GM12801 (cell line): ENCODE data around the gene SLC22A14.

Experiments used
- TF ChIP-seq, protein P1 (sequence below): IDR thresholded peaks from one replicate; pipeline ENCODE4 v1.5.1; 2011; ENCODE audit warnings: control low read depth; ENCODE audit not compliant: insufficient read length; ENCODE audit errors: extremely low read depth

The SLC22A14 gene

DNA sequence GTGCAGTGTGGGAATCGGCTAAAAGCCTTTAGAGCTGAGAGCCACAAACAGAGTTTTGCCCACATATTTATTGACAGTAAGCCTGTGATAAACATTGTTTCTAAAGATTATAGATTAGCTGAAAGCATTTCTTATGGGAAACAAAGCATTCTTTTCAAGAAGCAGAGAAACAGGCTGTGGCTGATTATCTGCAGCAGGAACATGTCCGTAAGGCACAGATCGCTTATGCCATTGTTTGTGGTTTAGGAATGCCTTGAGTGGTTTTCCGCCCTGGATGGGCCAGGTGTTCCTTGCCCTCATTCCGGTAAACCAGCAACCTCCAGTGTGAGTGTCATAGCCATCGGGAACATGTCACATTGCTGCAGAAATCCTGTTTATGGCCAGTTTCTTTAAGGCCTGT, 76.9 kb downstream of the SLC22A14 start:
- TF ChIP-seq, protein P1, sequence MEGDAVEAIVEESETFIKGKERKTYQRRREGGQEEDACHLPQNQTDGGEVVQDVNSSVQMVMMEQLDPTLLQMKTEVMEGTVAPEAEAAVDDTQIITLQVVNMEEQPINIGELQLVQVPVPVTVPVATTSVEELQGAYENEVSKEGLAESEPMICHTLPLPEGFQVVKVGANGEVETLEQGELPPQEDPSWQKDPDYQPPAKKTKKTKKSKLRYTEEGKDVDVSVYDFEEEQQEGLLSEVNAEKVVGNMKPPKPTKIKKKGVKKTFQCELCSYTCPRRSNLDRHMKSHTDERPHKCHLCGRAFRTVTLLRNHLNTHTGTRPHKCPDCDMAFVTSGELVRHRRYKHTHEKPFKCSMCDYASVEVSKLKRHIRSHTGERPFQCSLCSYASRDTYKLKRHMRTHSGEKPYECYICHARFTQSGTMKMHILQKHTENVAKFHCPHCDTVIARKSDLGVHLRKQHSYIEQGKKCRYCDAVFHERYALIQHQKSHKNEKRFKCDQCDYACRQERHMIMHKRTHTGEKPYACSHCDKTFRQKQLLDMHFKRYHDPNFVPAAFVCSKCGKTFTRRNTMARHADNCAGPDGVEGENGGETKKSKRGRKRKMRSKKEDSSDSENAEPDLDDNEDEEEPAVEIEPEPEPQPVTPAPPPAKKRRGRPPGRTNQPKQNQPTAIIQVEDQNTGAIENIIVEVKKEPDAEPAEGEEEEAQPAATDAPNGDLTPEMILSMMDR: no peak

DNA sequence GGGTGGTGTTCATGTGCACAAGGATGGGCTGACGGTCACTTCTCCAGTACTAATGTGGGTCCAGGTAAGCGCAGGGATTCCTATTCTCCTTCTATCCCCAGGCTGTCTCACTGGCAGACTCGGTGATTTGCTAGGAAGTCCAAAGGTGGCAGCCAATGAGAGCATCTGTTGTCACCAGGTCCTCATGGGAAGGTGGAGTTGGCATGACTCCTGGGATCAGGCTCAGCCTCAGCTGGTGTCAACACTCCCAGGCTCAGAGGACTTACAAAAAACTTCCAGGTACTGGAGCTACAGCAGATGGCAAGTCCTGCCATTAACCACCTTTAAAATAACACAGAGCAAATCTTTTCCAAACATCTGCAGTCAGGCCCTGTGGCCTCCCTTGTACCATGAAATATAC, 78.3 kb downstream of the SLC22A14 start:
- TF ChIP-seq, protein P1: no peak

DNA sequence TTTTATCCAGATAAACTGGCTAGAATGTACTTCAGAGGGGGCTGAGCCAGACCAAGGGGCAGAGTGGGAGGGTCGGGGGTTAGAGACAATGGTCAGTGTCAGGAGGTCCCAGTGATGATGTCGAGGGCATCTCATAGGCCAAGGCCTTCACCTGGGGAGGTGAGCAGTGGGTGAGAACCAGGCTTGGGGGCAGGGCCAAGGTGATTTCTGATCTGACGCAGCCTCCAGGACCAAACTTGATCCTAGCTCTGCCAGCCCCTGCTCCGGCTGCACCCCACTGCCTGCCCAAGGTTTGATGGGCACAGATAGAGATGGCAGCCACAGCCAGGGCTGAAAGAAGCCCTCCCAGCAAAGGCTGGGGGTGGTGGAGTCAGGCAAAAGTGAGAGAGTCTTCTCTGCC, 79.4 kb downstream of the SLC22A14 start:
- TF ChIP-seq, protein P1: no peak

DNA sequence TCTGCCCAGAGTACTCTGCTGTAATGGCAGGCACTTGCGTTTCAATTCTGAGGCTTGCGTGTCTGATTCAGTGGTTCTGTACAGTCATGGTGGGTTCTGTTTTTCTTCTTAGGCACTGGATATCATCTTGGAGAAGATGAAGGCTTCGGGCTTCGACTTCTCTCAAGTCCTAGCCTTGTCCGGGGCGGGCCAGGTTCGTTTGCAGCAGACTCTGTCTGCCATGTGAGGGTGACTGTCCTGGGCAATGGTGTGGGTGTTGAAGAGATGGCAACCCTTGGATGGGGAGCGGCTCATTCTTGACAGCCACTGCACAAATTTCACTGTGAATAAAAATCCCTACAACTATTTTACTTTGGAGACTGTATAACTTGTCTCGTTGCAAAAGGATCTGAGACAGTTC, 80.7 kb downstream of the SLC22A14 start:
- TF ChIP-seq, protein P1: no peak

DNA sequence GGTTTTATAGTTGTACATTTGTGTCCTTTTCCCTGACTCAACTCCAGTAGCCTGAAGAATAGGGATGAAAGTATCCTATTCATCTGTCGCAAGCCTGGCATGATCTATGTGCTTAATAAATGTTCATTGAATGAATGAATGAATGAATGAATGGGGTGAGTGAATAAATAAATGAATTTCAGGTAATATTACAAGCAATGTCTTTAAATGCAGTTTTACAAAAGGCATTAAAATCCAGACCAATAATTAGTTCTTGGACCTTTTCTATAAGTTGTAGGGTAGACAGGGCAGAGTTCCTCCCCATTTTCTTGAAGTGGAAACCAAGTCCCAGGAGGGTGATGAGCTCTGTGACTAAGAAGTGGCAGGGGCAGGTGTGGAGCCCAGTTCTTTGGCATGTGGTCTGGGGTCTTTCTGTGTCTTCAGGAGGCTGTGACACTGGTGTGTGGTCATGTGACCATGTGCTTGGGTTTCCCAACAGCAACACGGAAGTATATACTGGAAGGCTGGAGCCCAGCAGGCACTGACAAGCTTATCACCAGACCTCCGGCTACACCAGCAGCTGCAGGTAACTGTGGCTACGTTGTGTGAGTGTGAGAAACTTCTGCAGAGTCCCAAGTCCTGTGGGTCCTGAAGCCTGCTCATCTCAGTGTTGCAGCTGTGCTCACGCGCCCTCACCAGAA, 82.8 kb downstream of the SLC22A14 start:
- TF ChIP-seq, protein P1: no peak

DNA sequence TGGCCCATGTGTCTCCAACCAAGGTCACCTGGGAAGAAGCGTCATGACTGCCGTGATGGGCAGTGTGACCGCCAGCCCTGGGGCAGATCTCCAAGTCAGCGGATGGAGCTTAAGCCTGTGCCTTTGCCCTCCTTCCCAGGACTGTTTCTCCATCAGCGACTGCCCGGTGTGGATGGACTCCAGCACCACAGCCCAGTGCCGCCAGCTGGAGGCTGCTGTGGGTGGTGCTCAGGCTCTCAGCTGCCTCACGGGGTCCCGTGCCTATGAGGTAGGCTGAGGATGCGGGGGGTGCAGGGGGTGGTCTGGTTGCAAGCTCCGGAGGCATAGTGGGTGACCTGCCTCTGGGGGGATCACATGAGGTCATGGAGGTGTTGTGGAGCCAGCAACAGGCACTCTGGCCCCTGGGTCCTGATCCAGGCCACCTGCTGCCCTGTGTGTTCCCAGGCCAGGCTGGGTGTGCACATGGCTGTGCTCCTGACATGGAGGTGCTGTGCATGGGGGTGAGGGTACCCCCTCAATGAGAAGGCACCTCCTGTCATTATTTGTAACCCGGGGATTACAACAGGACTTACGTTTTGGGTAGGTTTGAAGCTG, 83.5 kb downstream of the SLC22A14 start:
- TF ChIP-seq, protein P1: no peak

DNA sequence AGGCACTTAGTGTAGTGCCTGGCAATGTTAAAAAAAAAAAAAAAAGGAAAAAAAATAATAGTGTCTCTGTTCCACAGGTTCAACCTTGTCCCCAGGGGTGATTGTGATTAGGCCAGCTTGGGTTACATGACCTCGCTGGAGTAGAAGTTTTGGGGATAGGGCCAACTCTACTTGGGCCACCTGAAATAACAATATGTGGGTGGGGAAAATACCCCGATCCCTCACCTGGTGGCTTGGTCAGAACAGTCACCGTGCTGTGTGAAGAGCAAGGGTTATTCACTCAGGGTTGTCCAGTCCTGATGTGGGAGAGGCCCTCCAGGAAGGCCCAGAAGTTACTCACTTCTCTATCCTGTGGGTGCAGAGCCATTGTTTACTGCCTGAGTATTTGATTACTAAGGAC, 84.0 kb downstream of the SLC22A14 start:
- TF ChIP-seq, protein P1: no peak
